Fibroblast of lung (primary cell): Measurements from ENCODE around the gene ITM2A.

Experiments
- EZH2 ChIP-seq: IDR thresholded peaks from 2 replicates; pipeline ENCODE4 v1.5.1; 2012; ENCODE audit warnings: low read length, control low read depth, mild to moderate bottlenecking; ENCODE audit errors: missing control alignments
- TF ChIP-seq, protein P1 (sequence below), 2 donors: IDR thresholded peaks in 1 of 2; conservative IDR thresholded peaks in 1 of 2; 1 replicate in 1 of 2; 2 replicates in 1 of 2; pipeline ENCODE4 v1.5.1; 2011 to 2012; ENCODE audit warnings: low read length in 2 of 2, control low read depth in 1 of 2, inconsistent platforms in 1 of 2, low read depth in 1 of 2, mild to moderate bottlenecking in 1 of 2

- TF ChIP-seq EZH2, result no peak
- TF ChIP-seq, protein P1, sequence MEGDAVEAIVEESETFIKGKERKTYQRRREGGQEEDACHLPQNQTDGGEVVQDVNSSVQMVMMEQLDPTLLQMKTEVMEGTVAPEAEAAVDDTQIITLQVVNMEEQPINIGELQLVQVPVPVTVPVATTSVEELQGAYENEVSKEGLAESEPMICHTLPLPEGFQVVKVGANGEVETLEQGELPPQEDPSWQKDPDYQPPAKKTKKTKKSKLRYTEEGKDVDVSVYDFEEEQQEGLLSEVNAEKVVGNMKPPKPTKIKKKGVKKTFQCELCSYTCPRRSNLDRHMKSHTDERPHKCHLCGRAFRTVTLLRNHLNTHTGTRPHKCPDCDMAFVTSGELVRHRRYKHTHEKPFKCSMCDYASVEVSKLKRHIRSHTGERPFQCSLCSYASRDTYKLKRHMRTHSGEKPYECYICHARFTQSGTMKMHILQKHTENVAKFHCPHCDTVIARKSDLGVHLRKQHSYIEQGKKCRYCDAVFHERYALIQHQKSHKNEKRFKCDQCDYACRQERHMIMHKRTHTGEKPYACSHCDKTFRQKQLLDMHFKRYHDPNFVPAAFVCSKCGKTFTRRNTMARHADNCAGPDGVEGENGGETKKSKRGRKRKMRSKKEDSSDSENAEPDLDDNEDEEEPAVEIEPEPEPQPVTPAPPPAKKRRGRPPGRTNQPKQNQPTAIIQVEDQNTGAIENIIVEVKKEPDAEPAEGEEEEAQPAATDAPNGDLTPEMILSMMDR (conservative IDR thresholded peaks at IDR 0.05 in 1 of 2, IDR thresholded peaks at IDR 0.05 in 1 of 2; ENCODE audit: low read depth in 1 of 2, low read length in 2 of 2), result no peak
These were observed 2.8 kb downstream of the ITM2A start for GRCh38 chrX:79364306-79364705.
